GM12878 (cell line): ENCODE results near the gene TRPM3. TPM values are rescaled to one million over a fixed set of nuclear protein-coding genes. Genes with fewer than 3 reads are reported as not detected.

ENCODE experiments used
- ATAC-seq: fragments of 200-7000 bp; cut with Tn5 transposase; 3 replicates; pipeline ENCODE4 v1.9.1; 2020; ENCODE audit warnings: mild to moderate bottlenecking, moderate library complexity
- BruUV-seq: library from RNA; stranded (reverse); fragments of 400-500 nt; replicated peaks from 2 replicates; lab custom pipeline; 2021; lab: Mats Ljungman, UMichigan
- CTCF ChIA-PET: fragments of 300-600 bp; sonication (Branson Sonifier 250); formaldehyde crosslinking; extraction: SDS; loops from one replicate; lab custom pipeline; 2021; ENCODE audit warnings: inconsistent platforms; lab: Yijun Ruan, JAX
- POLR2A ChIA-PET: fragments of 350-600 bp; formaldehyde crosslinking; extraction: SDS; loops from one replicate; lab custom pipeline; 2021; ENCODE audit warnings: inconsistent platforms; lab: Charles Lee
- RAD21 ChIA-PET: fragments of 300-600 bp; sonication (Branson Sonifier 250); formaldehyde crosslinking; loops from one replicate; lab custom pipeline; 2023; ENCODE audit warnings: antibody characterized with exemption; ENCODE audit not compliant: unreplicated experiment; lab: Charles Lee
- SMC1A ChIA-PET: fragments of 300-600 bp; sonication (Branson Sonifier 250); formaldehyde crosslinking; loops from one replicate; lab custom pipeline; 2023; ENCODE audit not compliant: unreplicated experiment, uncharacterized antibody; lab: Charles Lee
- DNase-seq: peaks from one replicate; pipeline ENCODE4 v3.0.0-alpha.2; 2011; ENCODE audit warnings: low read depth, low spot score
- FAIRE-seq: peaks from 3 replicates; lab custom pipeline; 2011; peaks lifted over from hg19 to GRCh38; lab: Jason Lieb, UNC
- H2AFZ ChIP-seq: 2 replicates; pipeline ENCODE4 v1.6.0; 2011; ENCODE audit warnings: low read depth, low read length, control low read depth; ENCODE audit not compliant: control insufficient read depth
- H3K27ac ChIP-seq: 2 replicates; pipeline ENCODE4 v1.5.1; 2011; ENCODE audit warnings: control low read depth; ENCODE audit not compliant: control insufficient read depth, insufficient read depth
- H3K27me3 ChIP-seq, 2 experiments: replicated peaks in 1 of 2; 2 replicates each; pipeline versions ENCODE4 v1.6.0 to v1.6.1; 2011; ENCODE audit warnings: low read length in 1 of 2; ENCODE audit not compliant: control insufficient read depth in 2 of 2, insufficient read depth in 2 of 2
- H3K36me3 ChIP-seq, 2 experiments: 2 replicates each; pipeline ENCODE4 v1.5.1; 2011; ENCODE audit warnings: low read length in 1 of 2; ENCODE audit not compliant: control insufficient read depth in 2 of 2, insufficient read depth in 2 of 2
- H3K4me1 ChIP-seq: 2 replicates; pipeline ENCODE4 v1.6.1; 2011; ENCODE audit warnings: mild to moderate bottlenecking, low read length, moderate library complexity, mixed read lengths; ENCODE audit not compliant: control insufficient read depth, insufficient read depth
- H3K4me2 ChIP-seq: 2 replicates; pipeline ENCODE4 v1.6.0; 2011; ENCODE audit warnings: control low read depth; ENCODE audit not compliant: control insufficient read depth, insufficient read depth
- H3K4me3 ChIP-seq: fragments of 200-600 bp; sonication (generic); 2 replicates; pipeline ENCODE4 v1.5.1; 2016
- H3K79me2 ChIP-seq: 2 replicates; pipeline ENCODE4 v1.6.0; 2011; ENCODE audit warnings: low read length; ENCODE audit not compliant: control insufficient read depth, insufficient read depth
- H3K9ac ChIP-seq: 2 replicates; pipeline ENCODE4 v1.8.0; 2011; ENCODE audit warnings: low read length, control low read depth, mixed read lengths; ENCODE audit not compliant: control insufficient read depth, insufficient read depth
- H3K9me3 ChIP-seq: replicated peaks from 3 replicates; pipeline ENCODE4 v1.5.1; 2011; ENCODE audit warnings: mild to moderate bottlenecking, low read length; ENCODE audit not compliant: control insufficient read depth, insufficient read depth
- H4K20me1 ChIP-seq: 2 replicates; pipeline ENCODE4 v1.6.0; 2011; ENCODE audit not compliant: control insufficient read depth, insufficient read depth
- CBX5 ChIP-seq: sonication (generic); IDR thresholded peaks from 2 replicates; pipeline ENCODE4 v1.6.1; 2016; ENCODE audit warnings: low read depth, moderate library complexity, mild to moderate bottlenecking, inconsistent platforms
- FOXM1 ChIP-seq: IDR thresholded peaks from 2 replicates; pipeline ENCODE4 v1.6.1; 2012; ENCODE audit warnings: low read depth, mild to moderate bottlenecking, inconsistent platforms, low read length, moderate library complexity
- GATAD2B ChIP-seq: fragments of 450-650 bp; conservative IDR thresholded peaks from 2 replicates; pipeline ENCODE4 v1.6.1; 2017; ENCODE audit warnings: low read depth, mild to moderate bottlenecking, moderate library complexity
- LARP7 ChIP-seq: fragments of 450-650 bp; IDR thresholded peaks from 2 replicates; pipeline ENCODE4 v1.6.1; 2017; ENCODE audit warnings: mild to moderate bottlenecking
- MLLT1 ChIP-seq: fragments of 450-650 bp; IDR thresholded peaks from 2 replicates; pipeline ENCODE4 v1.6.1; 2016; ENCODE audit warnings: mild to moderate bottlenecking
- NFIC ChIP-seq: IDR thresholded peaks from 2 replicates; pipeline ENCODE4 v1.6.1; 2012; ENCODE audit warnings: low read depth, mild to moderate bottlenecking, inconsistent platforms, low read length, moderate library complexity
- RAD51 ChIP-seq: fragments of 450-650 bp; IDR thresholded peaks from 2 replicates; pipeline ENCODE4 v1.6.1; 2016; ENCODE audit warnings: moderate library complexity, mild to moderate bottlenecking, inconsistent platforms
- STAT1 ChIP-seq: fragments of 450-650 bp; conservative IDR thresholded peaks from 2 replicates; pipeline ENCODE4 v1.6.1; 2014; ENCODE audit warnings: antibody characterized with exemption, mild to moderate bottlenecking
- TBL1XR1 ChIP-seq: IDR thresholded peaks from 2 replicates; pipeline ENCODE4 v1.6.1; 2012; ENCODE audit warnings: low read depth, low read length, improper control_type of control experiment
- TCF7 ChIP-seq: IDR thresholded peaks from 2 replicates; pipeline ENCODE4 v1.6.1; 2014; ENCODE audit warnings: antibody characterized with exemption, borderline replicate concordance
- YBX1 ChIP-seq: fragments of 450-650 bp; IDR thresholded peaks from 2 replicates; pipeline ENCODE4 v1.6.1; 2016; ENCODE audit warnings: antibody characterized with exemption
- WGBS: methylation state at CpG from one replicate; pipeline ENCODE4 v1.1.6; 2016; ENCODE audit warnings: low lambda C conversion rate; ENCODE audit not compliant: insufficient replicate concordance, insufficient coverage; ENCODE audit errors: missing lambda C conversion rate; 5-methylcytosine and 5-hydroxymethylcytosine counted together
- in situ Hi-C: fragments of 300-500 bp; cut with MboI; formaldehyde crosslinking; loops from 9 replicates; pipeline ENCODE4 v1.14.3; 2018; ENCODE audit warnings: mixed read lengths
- intact Hi-C: fragments of 100-400 bp; cut with micrococcal nuclease; formaldehyde crosslinking; loops from one replicate; pipeline ENCODE4 v1.14.2; 2022; ENCODE audit not compliant: unreplicated experiment
- polyA plus RNA-seq, 11 experiments: library from polyadenylated mRNA; depleted of rRNA in 4 of 11; unstranded in 6 of 11; stranded (reverse) in 5 of 11; fragments of >200 nt; fragmentation: Nextera tagmentation in 4 of 11; fragmentation: Illumina TruSeq in 1 of 11; extraction: Ambion mirVana in 4 of 11; extraction: Trizol in 1 of 11; gene quantifications; 1 replicate in 1 of 11; 2 replicates in 10 of 11; pipeline versions ENCODE4 v1.2.1 to v1.2.3, GENCODE V29; 2011 to 2016; ENCODE audit warnings: inconsistent platforms in 2 of 11, missing spikeins in 2 of 11, low read depth in 1 of 11
- total RNA-seq, 4 experiments: library from RNA; depleted of rRNA in 3 of 4; stranded (reverse); fragments of >200 nt in 3 of 4; fragmentation: Illumina TruSeq in 1 of 4; extraction: Trizol in 1 of 4; gene quantifications; 2 replicates each; pipeline versions ENCODE4 v1.2.1 to v1.2.3, GENCODE V29; 2013 to 2021

Gene TRPM3
- total and polyA plus RNA-seq, 10 of the 15 experiments (the other 5 are each of a cell fraction or from before 2014, with no cell fraction given): not detected

- ChIA-PET SMC1A (no interaction called here), CTCF (interaction anchor here (5.4 kb wide), 1 partner anchor 365 kb away, joined by 57 read pairs; no protein-coding TSS in a partner anchor), RAD21 (interaction anchor here (1.5 kb wide), 1 partner anchor 365 kb away, joined by 6 read pairs; no protein-coding TSS in a partner anchor), POLR2A (no interaction called here)
- no peak overlapping the region for H3K9ac ChIP-seq
- H3K4me3 ChIP-seq: no peak overlapping the region
- ATAC-seq (no peak), FAIRE-seq (no peak), DNase-seq (no peak)
- H3K36me3 ChIP-seq: no peaks in the 10 kb centered on the region
- H4K20me1 ChIP-seq: no peaks in the 10 kb centered on the region
- H3K79me2 ChIP-seq: no peaks in the 10 kb centered on the region
- no peaks in the 10 kb centered on the region for H3K27me3 ChIP-seq
- no peak for TF ChIP-seq GATAD2B
- no peak for TF ChIP-seq LARP7
- no peak for TF ChIP-seq NFIC
- no peak for TF ChIP-seq YBX1
- TF ChIP-seq FOXM1: no peak
- TF ChIP-seq TCF7: no peak
- no peak for TF ChIP-seq STAT1
- no peak for TF ChIP-seq MLLT1
- no peak for TF ChIP-seq RAD51
- no peak for TF ChIP-seq TBL1XR1
- TF ChIP-seq CBX5: no peak
- H3K27ac ChIP-seq: no peak overlapping the region
- 21% methylated on average over 2 of the region's 2 CpGs for WGBS
- H3K4me2 ChIP-seq: no peak overlapping the region
- in situ Hi-C loops (no loop called here), intact Hi-C loops (no loop called here)
- H3K9me3 ChIP-seq: no peaks in the 10 kb centered on the region
- H3K4me1 ChIP-seq: no peaks in the 10 kb centered on the region
- no TSS peak for BruUV-seq
- no peak overlapping the region for H2AFZ ChIP-seq
Observed at GRCh38 chr9:71005456-71005855, 116.0 kb downstream of the TRPM3 start.
